H1 (cell line): ENCODE data around the gene RPS28.

ENCODE experiments used
- CTCF ChIP-seq, 3 experiments: IDR thresholded peaks; 1 replicate in 2 of 3; 2 replicates in 1 of 3; pipeline versions ENCODE4 v1.5.1 to v1.6.1; 2011; ENCODE audit warnings: low read length in 3 of 3, mild to moderate bottlenecking in 3 of 3, inconsistent platforms in 2 of 3, low read depth in 1 of 3, moderate library complexity in 1 of 3; ENCODE audit not compliant: insufficient read depth in 1 of 3; ENCODE audit errors: control extremely low read depth in 1 of 3
- EP300 ChIP-seq, 2 experiments: IDR thresholded peaks; 1 replicate in 1 of 2; 2 replicates in 1 of 2; pipeline ENCODE4 v1.6.1; 2011 to 2012; ENCODE audit warnings: low read depth in 2 of 2, low read length in 2 of 2, mild to moderate bottlenecking in 2 of 2, borderline replicate concordance in 1 of 2, inconsistent platforms in 1 of 2, moderate library complexity in 1 of 2
- EZH2 ChIP-seq: fragments of 200-600 bp; sonication (generic); IDR thresholded peaks from 2 replicates; pipeline ENCODE4 v1.7.1; 2012; ENCODE audit warnings: low read depth, mild to moderate bottlenecking, moderate library complexity, low read length, inconsistent platforms; ENCODE audit not compliant: severe bottlenecking
- POLR2AphosphoS5 ChIP-seq: IDR thresholded peaks from 2 replicates; pipeline ENCODE4 v1.6.1; 2011; ENCODE audit warnings: low read depth, low read length
- SP2 ChIP-seq: IDR thresholded peaks from 2 replicates; pipeline ENCODE4 v1.6.1; 2012; ENCODE audit warnings: mild to moderate bottlenecking, low read length, inconsistent platforms
- TBP ChIP-seq: IDR thresholded peaks from 2 replicates; pipeline ENCODE4 v1.6.1; 2011; ENCODE audit warnings: low read depth, low read length, improper control_type of control experiment
- TCF12 ChIP-seq: IDR thresholded peaks from 2 replicates; pipeline ENCODE4 v1.6.1; 2011; ENCODE audit warnings: low read depth, mild to moderate bottlenecking, low read length
- USF2 ChIP-seq: IDR thresholded peaks from 2 replicates; pipeline ENCODE4 v1.6.1; 2011; ENCODE audit warnings: low read length, improper control_type of control experiment

DNA sequence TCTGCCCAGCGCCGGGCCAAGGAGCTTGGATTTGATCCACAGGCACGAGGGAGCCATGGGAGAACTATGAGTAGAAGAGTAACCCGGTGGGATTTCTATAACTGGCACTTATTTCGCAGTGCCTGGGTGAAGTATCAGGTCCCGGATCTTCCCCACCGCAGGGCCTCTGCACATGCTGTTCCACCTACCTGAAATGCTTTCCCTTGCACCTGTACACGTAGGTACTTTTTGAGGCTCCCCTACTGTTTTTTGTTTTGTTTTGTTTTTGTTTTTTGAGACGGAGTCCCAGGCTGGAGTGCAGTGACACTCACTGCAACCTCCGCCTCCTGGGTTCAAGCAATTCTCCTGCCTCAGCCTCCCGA lies 22.2 kb downstream of the RPS28 start:
- TF ChIP-seq SP2 (no peak), USF2 (no peak), EP300 (IDR thresholded peaks at IDR 0.05; ENCODE audit: borderline replicate concordance in 1 of 2, low read depth in 2 of 2, low read length in 2 of 2) (no peak), TBP (no peak), EZH2 (no peak), CTCF (IDR thresholded peaks at IDR 0.05; ENCODE audit: control extremely low read depth in 1 of 3, insufficient read depth in 1 of 3, low read depth in 1 of 3, low read length in 3 of 3) (no peak), TCF12 (no peak), POLR2AphosphoS5 (no peak)
